Measurements from ENCODE around the gene COX15. TPM values are rescaled to one million over a fixed set of nuclear protein-coding genes. Genes with fewer than 3 reads are reported as not detected.

The COX15 gene
- 10 to 100 TPM; 12.5 to 19.8 TPM for total RNA-seq

DNA sequence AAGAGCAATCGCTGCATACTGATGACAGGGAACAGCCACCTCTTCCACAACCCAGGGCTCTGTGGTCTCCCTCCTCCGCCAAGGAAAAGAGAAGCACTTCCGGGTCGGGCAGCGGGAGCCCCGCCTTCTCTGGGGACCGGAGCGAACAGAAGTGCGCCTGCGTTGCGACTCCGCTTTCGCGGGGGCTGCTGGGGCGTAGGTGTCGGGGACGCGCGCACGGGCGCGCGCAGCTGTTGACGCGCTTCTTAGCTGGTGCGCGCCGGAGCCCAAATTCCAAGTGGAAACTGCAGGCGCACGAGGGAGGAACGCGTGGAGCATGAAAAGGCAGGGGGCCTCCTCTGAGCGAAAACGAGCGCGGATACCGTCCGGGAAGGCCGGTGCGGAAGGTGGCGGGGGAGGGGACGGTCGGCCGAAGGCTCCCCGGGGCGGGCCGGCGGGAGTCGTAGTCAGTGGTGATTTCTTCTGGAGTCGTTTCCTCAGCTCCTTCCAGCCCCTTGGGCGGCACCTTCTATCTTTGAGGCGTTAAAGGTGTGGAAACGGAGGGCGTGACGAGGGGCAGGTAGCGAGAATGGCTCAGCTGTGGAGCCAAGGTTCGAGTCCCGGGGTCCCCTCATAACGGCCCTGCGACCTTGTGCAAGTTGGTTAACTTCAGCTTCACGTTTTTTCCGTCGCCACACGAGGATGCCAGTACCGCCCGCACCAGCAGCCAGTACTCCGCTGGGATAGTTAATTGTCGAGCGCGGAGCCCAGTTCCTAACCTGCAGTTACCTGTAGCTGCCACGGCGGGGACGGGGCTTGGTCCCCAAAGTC lies at the start of gene COX15, which contains the start of gene CUTC:
COX15 (minus strand) TSS at position 95 of the 810 bp plus-strand sequence; CDS start at position 17, 78 bp downstream.
CUTC (plus strand) TSS at position 202 of the 810 bp plus-strand sequence; CDS start at position 317, 115 bp downstream.
- H3K9me3 ChIP-seq, result no peaks in the 10 kb centered on the region
- peaks cover 22 to 25% of the 10 kb centered on the region in 2 donors for H3K4me1 ChIP-seq (ENCODE audit: control insufficient read depth in 1 of 2, low read depth in 2 of 2)
- peak within 1 kb of the TSS; percentile 98 for H3K4me3 ChIP-seq
- H3K27ac ChIP-seq, result peak within 1 kb of the TSS; percentile 89 to 90
- H3K36me3 ChIP-seq, result no peaks in the 10 kb centered on the region
- TF ChIP-seq, protein P1, sequence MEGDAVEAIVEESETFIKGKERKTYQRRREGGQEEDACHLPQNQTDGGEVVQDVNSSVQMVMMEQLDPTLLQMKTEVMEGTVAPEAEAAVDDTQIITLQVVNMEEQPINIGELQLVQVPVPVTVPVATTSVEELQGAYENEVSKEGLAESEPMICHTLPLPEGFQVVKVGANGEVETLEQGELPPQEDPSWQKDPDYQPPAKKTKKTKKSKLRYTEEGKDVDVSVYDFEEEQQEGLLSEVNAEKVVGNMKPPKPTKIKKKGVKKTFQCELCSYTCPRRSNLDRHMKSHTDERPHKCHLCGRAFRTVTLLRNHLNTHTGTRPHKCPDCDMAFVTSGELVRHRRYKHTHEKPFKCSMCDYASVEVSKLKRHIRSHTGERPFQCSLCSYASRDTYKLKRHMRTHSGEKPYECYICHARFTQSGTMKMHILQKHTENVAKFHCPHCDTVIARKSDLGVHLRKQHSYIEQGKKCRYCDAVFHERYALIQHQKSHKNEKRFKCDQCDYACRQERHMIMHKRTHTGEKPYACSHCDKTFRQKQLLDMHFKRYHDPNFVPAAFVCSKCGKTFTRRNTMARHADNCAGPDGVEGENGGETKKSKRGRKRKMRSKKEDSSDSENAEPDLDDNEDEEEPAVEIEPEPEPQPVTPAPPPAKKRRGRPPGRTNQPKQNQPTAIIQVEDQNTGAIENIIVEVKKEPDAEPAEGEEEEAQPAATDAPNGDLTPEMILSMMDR (IDR thresholded peaks at IDR 0.05), result peak; percentile 45
- ATAC-seq (ENCODE audit: insufficient number of reproducible peaks, low FRiP score, low read depth), result peak; percentile 97
- peak; percentile 84 for DNase-seq (ENCODE audit: low spot score)
- no peaks in the 10 kb centered on the region for H3K27me3 ChIP-seq (replicated peaks; ENCODE audit: insufficient read depth)

DNA sequence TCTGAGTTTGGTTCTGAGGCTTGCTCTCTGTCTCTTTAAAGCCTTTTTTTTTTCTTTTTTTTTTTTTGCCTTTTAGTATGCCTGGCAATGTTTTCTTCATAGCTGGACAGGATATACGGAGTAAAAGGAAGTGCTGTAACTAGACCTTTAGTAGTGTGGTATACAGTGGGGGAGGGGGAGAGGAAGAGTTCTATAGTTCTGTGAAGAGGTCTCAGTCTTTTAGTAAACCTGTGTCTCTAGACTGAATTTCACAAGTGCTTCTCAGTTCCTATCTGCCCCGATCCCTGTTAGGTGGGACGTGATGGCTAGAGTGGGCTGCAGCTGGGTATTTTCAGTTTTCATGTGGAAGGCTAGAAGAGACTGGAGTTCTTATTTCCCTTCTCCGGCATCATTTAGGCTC lies 47.4 kb upstream of the COX15 start:
- DNase-seq (ENCODE audit: low spot score), result no peak
- H3K36me3 ChIP-seq, result no peaks in the 10 kb centered on the region
- ATAC-seq (ENCODE audit: insufficient number of reproducible peaks, low FRiP score, low read depth), result no peak
- peaks cover 4 to 7% of the 10 kb centered on the region in 2 donors for H3K4me1 ChIP-seq (ENCODE audit: control insufficient read depth in 1 of 2, low read depth in 2 of 2)
- no peaks in the 10 kb centered on the region for H3K9me3 ChIP-seq
- peak overlapping the region in 1 of 2 donors; percentile 44 for H3K27ac ChIP-seq
- TF ChIP-seq, protein P1 (IDR thresholded peaks at IDR 0.05), result no peak
- H3K4me3 ChIP-seq, result no peak overlapping the region
- H3K27me3 ChIP-seq (replicated peaks; ENCODE audit: insufficient read depth), result no peaks in the 10 kb centered on the region

DNA sequence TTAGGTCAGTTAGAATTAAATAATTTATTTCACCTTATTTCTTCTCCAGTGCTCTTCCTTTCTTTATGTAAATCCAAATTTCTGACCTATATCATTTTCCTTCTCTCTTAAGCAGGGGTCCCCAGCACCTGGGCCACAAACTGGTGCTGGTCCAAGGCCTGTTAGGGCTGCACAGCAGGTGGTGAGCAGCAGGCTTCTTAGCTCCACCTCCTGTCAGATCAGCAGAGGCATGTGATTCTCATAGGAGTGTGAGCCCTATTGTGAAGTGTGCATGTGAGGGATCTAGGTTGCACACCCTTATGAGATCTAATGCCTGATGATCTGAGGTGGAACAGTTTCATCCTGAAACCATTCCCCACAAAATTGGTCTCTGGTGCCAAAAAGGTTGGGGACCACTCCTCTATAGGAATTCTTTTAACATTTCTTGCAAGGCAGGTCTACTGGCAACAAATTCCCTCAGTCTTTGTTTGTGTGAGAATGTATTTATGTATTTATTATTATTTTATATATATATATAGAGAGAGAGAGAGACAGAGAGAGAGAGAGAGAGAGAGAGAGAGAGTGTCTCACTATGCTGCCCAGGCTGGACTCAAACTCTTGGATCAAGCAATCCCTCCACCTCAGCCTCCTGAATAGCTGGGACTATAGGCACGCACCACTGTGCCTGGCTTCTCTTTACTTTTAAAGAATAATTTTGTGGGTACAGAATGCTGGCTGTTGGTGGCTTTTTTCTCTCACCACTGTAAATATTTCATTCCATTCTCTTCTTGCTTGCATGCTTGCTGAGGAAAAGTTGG lies 46.2 kb upstream of the COX15 start:
- Histone ChIP-seq H3K4me3 (no peak overlapping the region), H3K36me3 (no peaks in the 10 kb centered on the region), H3K9me3 (no peaks in the 10 kb centered on the region), H3K4me1 (ENCODE audit: control insufficient read depth in 1 of 2, low read depth in 2 of 2) (no peaks in the 10 kb centered on the region), H3K27me3 (replicated peaks; ENCODE audit: insufficient read depth) (no peaks in the 10 kb centered on the region), H3K27ac (no peak overlapping the region)
- TF ChIP-seq, protein P1 (IDR thresholded peaks at IDR 0.05), result no peak
- no peak for ATAC-seq (ENCODE audit: insufficient number of reproducible peaks, low FRiP score, low read depth)
- DNase-seq (ENCODE audit: low spot score), result no peak

DNA sequence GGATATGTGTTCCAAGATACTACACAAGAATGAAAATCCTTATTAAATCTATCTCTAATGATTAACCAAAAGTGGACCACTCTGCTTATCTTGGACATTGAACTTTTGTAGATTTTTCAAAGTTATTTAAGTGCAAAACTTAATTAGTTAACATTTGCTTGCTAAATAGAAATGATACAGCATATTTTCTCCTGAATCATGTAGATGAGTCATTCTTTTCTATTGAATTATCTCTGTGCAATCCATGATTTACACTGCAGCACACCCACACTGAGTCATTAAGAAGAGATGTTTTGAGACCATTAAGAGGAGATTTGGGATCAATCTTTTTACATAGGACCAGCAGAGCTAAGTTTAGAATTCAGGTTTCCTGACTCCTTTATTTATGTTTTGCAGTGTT lies 43.9 kb upstream of the COX15 start:
- TF ChIP-seq, protein P1 (IDR thresholded peaks at IDR 0.05), result no peak
- Histone ChIP-seq H3K36me3 (no peaks in the 10 kb centered on the region), H3K4me3 (no peak overlapping the region), H3K4me1 (ENCODE audit: control insufficient read depth in 1 of 2, low read depth in 2 of 2) (no peaks in the 10 kb centered on the region), H3K9me3 (no peaks in the 10 kb centered on the region), H3K27me3 (replicated peaks; ENCODE audit: insufficient read depth) (no peaks in the 10 kb centered on the region), H3K27ac (no peak overlapping the region)
- ATAC-seq (ENCODE audit: insufficient number of reproducible peaks, low FRiP score, low read depth) (peak; percentile 28), DNase-seq (ENCODE audit: low spot score) (no peak)
